Measurements from ENCODE around the gene UBE2L3. TPM values are rescaled to one million over a fixed set of nuclear protein-coding genes. Genes with fewer than 3 reads are reported as not detected.

UBE2L3 gene
- total and polyA plus RNA-seq, 2 of the 8 experiments (the other 6 are each of a cell fraction or from before 2014, with no cell fraction given): 63.5 to 90.0 TPM

DNA sequence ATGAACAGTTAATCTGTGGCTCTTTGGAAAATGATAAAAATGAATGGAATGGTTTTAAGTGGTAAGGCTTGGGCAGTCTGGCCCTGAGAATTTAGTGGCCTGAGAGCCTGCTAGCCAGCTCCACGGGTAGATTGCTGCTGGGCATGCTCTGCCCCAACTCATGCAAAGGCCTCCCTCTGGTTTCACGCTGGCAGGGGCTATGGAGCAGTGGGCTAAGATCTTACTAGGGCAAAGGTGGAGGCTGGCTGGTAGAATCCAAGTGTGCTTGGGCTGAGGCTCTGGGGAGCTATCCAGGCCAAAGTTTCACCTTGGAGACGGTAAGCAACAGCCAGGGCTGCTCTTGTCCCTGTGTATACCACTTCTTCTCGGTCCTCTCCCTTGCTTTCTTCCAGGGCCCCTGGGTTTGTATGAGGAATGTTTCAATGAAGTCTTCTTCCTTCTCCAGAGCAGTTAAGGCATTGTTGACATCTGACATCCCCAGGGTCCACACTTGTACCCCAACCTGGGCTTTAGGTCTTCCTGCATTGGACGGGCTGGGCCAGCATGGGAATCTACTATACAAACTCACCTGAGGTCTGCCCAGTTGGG is 27.4 kb downstream of the UBE2L3 start:
- Histone ChIP-seq H4K5ac (ENCODE audit: insufficient read length, low read depth, low read length) (no peak overlapping the region), H3K79me1 (ENCODE audit: low read depth, low read length) (peaks cover 28% of the 10 kb centered on the region), H3K4ac (replicated peaks; ENCODE audit: insufficient read length, low read depth, low read length) (no peak overlapping the region), H3K4me1 (replicated peaks in 1 of 4; ENCODE audit: control insufficient read depth in 3 of 4, insufficient read depth in 4 of 4, low read length in 3 of 4) (no peaks in the 10 kb centered on the region), H3K23me2 (ENCODE audit: low read depth, low read length) (no peaks in the 10 kb centered on the region), H3K18ac (ENCODE audit: extremely low read depth, low read length) (no peak overlapping the region), H2AFZ (ENCODE audit: low read length) (no peak overlapping the region), H3K9ac (replicated peaks in 1 of 4; ENCODE audit: extremely low read depth in 1 of 4, low read depth in 3 of 4, low read length in 3 of 4) (no peak overlapping the region; a peak in 1 of 7 replicates), H3K9me3 (ENCODE audit: insufficient read depth in 2 of 2, low read depth in 1 of 2, low read length in 1 of 2) (no peaks in the 10 kb centered on the region), H3K36me3 (ENCODE audit: control insufficient read depth in 2 of 4, insufficient read depth in 4 of 4, low read length in 3 of 4) (peaks cover 6 to 29% (median 19%) of the 10 kb centered on the region in 4 experiments), H3K4me2 (ENCODE audit: insufficient read depth in 1 of 2, low read depth in 2 of 2, low read length in 2 of 2) (no peak overlapping the region), H3K23ac (ENCODE audit: insufficient read length) (no peak overlapping the region), H2BK15ac (ENCODE audit: low read length) (no peak overlapping the region), H2AK5ac (ENCODE audit: low read depth, low read length) (no peak overlapping the region), H2BK120ac (replicated peaks; ENCODE audit: low read depth, low read length) (no peak overlapping the region), H4K91ac (replicated peaks; ENCODE audit: insufficient read length, low read length) (no peak overlapping the region), H3K27me3 (replicated peaks in 1 of 4; ENCODE audit: control insufficient read depth in 3 of 4, extremely low read depth in 1 of 4, insufficient read depth in 3 of 4, low read length in 3 of 4) (no peaks in the 10 kb centered on the region), H2BK12ac (ENCODE audit: low read depth, low read length) (no peak overlapping the region), H2BK5ac (ENCODE audit: low read depth, low read length) (no peak overlapping the region), H4K20me1 (replicated peaks in 1 of 2; ENCODE audit: control insufficient read depth in 1 of 2, insufficient read depth in 2 of 2, low read length in 2 of 2) (peaks cover 48 to 50% of the 10 kb centered on the region in 2 experiments), H3K4me3 (ENCODE audit: extremely low read depth in 1 of 4, insufficient read depth in 2 of 4, low read depth in 3 of 4, low read length in 4 of 4) (no peak overlapping the region), H4K8ac (ENCODE audit: extremely low read depth, insufficient read depth, low read length) (no peak overlapping the region), H3K14ac (ENCODE audit: insufficient read length) (no peak overlapping the region), H3K27ac (ENCODE audit: low read depth, low read length) (no peak overlapping the region), H2BK20ac (ENCODE audit: low read length) (no peak overlapping the region), H3K79me2 (ENCODE audit: control insufficient read depth in 1 of 2, insufficient read depth in 2 of 2, low read length in 2 of 2) (peaks cover 5 to 95% of the 10 kb centered on the region in 2 experiments), H3K56ac (replicated peaks; ENCODE audit: insufficient read length, low read depth, low read length) (no peak overlapping the region)
- CTCF ChIA-PET (ENCODE audit: partially characterized antibody): interaction anchor here (0.8 to 5.1 kb wide), 10 partner anchors 8 to 52 kb away, joined by 3 to 29 read pairs (median 14); no protein-coding TSS in a partner anchor
- POLR2A ChIA-PET (ENCODE audit: partially characterized antibody): no interaction called here
- DNase-seq (ENCODE audit: low read depth in 1 of 2, low spot score in 2 of 2): no peak
- WGBS, 2 experiments (ENCODE audit: extremely low coverage in 1 of 2, insufficient coverage in 1 of 2, insufficient read length in 1 of 2, insufficient replicate concordance in 2 of 2, low coverage in 1 of 2, low lambda C conversion rate in 2 of 2, missing lambda C conversion rate in 1 of 2): 94% methylated on average over 5 of the region's 5 CpGs; no CpG with 5 or more reads in 1 of the 2 experiments
- no peak for FAIRE-seq
- TF ChIP-seq POLR2A (IDR thresholded peaks at IDR 0.05; ENCODE audit: control extremely low read depth in 1 of 2, low read depth in 2 of 2, low read length in 2 of 2): no peak
- no peak for TF ChIP-seq CHD2 (IDR thresholded peaks at IDR 0.05; ENCODE audit: low read length)
- TF ChIP-seq GTF2F1 (IDR thresholded peaks at IDR 0.05; ENCODE audit: borderline replicate concordance, low read depth, low read length): no peak
- TF ChIP-seq MAFK (IDR thresholded peaks at IDR 0.05; ENCODE audit: low read depth, low read length): no peak
- no peak for TF ChIP-seq RFX5 (IDR thresholded peaks at IDR 0.05; ENCODE audit: borderline replicate concordance, low read depth, low read length)
- TF ChIP-seq SIX5 (IDR thresholded peaks at IDR 0.05; ENCODE audit: low read depth, low read length): no peak
- no peak for TF ChIP-seq EGR1 (IDR thresholded peaks at IDR 0.05; ENCODE audit: borderline replicate concordance, low read depth, low read length)
- no peak for TF ChIP-seq SP2 (IDR thresholded peaks at IDR 0.05; ENCODE audit: low read length)
